SK-N-MC (cell line): ENCODE results near the gene CDH4.

Experiments used
- DNase-seq: peaks from one replicate; pipeline ENCODE4 v3.0.0-alpha.2; 2011; ENCODE audit warnings: low read depth, low spot score
- H3K27ac ChIP-seq: fragments of 200-600 bp; sonication (generic); 2 replicates; pipeline ENCODE4 v1.5.1; 2016; ENCODE audit warnings: mixed run types
- H3K36me3 ChIP-seq: fragments of 200-600 bp; sonication (generic); 2 replicates; pipeline ENCODE4 v1.6.1; 2017; ENCODE audit warnings: antibody characterized with exemption, low read length, mixed read lengths; ENCODE audit not compliant: insufficient read depth
- H3K4me3 ChIP-seq: fragments of 200-600 bp; sonication (generic); 2 replicates; pipeline ENCODE4 v1.5.1; 2016
- H3K9ac ChIP-seq: fragments of 200-600 bp; sonication (generic); 2 replicates; pipeline ENCODE4 v1.8.0; 2017; ENCODE audit warnings: mixed run types, mixed read lengths; ENCODE audit not compliant: insufficient read length
- H3K9me3 ChIP-seq: fragments of 200-600 bp; sonication (generic); 2 replicates; pipeline ENCODE4 v1.6.1; 2017; ENCODE audit warnings: low read depth, mild to moderate bottlenecking, antibody characterized with exemption, low read length, moderate library complexity, mixed read lengths
- EZH2 ChIP-seq: fragments of 200-600 bp; sonication (generic); IDR thresholded peaks from one replicate; pipeline ENCODE4 v1.6.1; 2017; ENCODE audit warnings: antibody characterized with exemption
- FOXP2 ChIP-seq: optimal IDR thresholded peaks from 2 replicates; pipeline ENCODE3; 2011; ENCODE audit warnings: mild to moderate bottlenecking, moderate library complexity; ENCODE audit not compliant: insufficient read depth; ENCODE audit errors: extremely low read length, control extremely low read depth
- POLR2AphosphoS5 ChIP-seq: IDR thresholded peaks from 2 replicates; pipeline ENCODE4 v1.6.1; 2012; ENCODE audit warnings: mild to moderate bottlenecking, low read depth, low read length, borderline replicate concordance

CDH4 gene

DNA sequence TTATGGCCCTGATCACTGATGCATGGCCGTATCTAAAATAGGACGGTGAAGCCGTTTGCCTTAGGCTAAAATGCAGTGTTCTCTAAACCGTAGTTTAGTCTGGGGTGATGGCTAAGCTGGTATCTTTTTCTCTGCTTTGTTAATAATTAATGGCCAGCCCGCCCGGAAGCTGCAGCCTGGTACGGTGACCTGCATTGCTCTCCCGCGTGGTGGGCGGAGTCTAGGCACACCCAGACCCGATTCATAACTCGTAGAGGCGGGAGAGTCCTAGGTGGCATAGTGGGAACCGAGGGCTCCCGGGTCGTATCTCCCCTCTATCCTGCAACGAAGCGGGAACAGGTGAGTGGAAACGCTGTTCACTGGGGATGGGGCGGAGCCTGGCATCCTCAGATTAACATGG is 5.5 kb downstream of the CDH4 start:
- no peak overlapping the region for H3K4me3 ChIP-seq
- H3K9ac ChIP-seq: no peak overlapping the region
- no peak for DNase-seq
- no peak overlapping the region for H3K27ac ChIP-seq
- no peak for TF ChIP-seq POLR2AphosphoS5
- no peak for TF ChIP-seq FOXP2
- TF ChIP-seq EZH2: no peak
- no peaks in the 10 kb centered on the region for H3K9me3 ChIP-seq
- peaks cover 5% of the 10 kb centered on the region; the same call in 1 of the 2 replicates for H3K36me3 ChIP-seq

DNA sequence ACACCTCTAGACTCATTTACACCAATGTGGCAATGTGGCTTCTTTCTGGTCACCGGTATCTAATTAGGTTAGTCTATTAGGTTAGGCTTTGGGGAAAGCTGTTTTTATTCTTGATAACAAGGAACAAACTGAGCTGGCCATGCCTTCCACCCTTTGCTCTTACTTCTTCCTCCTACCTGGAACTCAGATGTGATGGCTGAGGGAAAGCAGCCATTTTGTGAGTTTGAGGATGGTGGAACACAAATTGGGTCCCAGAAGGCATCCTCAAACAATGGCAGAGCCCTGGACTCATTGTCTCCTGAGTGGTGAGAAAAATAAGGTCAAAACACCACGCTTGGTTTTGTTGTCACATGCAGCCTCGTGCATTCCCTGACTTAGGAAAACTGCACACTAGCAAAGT is 7.7 kb downstream of the CDH4 start:
- no peak overlapping the region for H3K27ac ChIP-seq
- no peak for TF ChIP-seq POLR2AphosphoS5
- no peak for TF ChIP-seq EZH2
- no peak for TF ChIP-seq FOXP2
- H3K36me3 ChIP-seq: peaks cover 5% of the 10 kb centered on the region; the same call in 1 of the 2 replicates
- no peak overlapping the region for H3K4me3 ChIP-seq
- H3K9ac ChIP-seq: no peak overlapping the region
- no peak for DNase-seq
- H3K9me3 ChIP-seq: no peaks in the 10 kb centered on the region

DNA sequence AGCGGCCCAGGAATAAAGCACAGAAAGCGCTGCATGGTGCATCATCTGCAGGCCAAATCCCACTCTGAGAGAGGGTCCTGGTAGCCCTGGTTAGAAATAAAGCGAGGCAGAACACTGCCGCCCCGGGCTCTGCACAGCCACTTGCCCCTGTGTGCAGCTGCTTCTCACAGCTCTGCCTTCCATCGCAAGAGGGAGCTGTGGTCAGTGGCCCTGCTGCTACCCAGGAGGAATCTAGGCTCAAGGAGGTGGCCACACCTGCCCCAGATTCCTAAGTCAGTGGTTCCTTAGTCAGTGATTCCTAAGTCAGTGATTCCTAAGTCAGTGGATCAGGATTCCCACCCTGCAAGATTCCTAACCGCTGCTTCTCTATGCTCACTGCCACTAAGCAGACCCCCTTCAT is 8.8 kb downstream of the CDH4 start:
- no peak overlapping the region for H3K9ac ChIP-seq
- H3K27ac ChIP-seq: no peak overlapping the region
- no peak for DNase-seq
- H3K36me3 ChIP-seq: peaks cover 5% of the 10 kb centered on the region; the same call in 1 of the 2 replicates
- TF ChIP-seq POLR2AphosphoS5: no peak
- TF ChIP-seq FOXP2: no peak
- TF ChIP-seq EZH2: no peak
- no peaks in the 10 kb centered on the region for H3K9me3 ChIP-seq
- no peak overlapping the region for H3K4me3 ChIP-seq

DNA sequence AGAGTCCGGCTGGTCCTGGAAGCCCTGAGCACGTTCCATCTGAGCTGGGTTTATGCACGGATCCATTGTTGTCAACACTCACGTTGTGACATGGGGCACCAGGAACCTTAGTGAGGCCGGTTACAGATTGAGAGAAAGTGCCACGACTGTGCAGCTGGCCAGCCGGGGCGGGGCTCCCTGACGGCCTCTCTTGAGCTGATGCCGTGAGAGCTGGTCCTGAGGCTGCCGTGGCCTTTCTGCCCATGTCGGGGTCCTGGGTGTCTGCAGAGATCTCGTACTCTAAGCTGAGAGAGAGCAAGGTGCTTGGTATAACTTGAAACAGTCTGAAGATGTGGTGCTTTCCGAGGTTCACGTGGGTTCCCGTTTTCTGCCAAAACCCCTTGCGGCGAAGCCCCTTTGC is 10.0 kb downstream of the CDH4 start:
- no peak for DNase-seq
- H3K36me3 ChIP-seq: peaks cover 5% of the 10 kb centered on the region; the same call in 1 of the 2 replicates
- TF ChIP-seq FOXP2: no peak
- no peak for TF ChIP-seq EZH2
- TF ChIP-seq POLR2AphosphoS5: no peak

DNA sequence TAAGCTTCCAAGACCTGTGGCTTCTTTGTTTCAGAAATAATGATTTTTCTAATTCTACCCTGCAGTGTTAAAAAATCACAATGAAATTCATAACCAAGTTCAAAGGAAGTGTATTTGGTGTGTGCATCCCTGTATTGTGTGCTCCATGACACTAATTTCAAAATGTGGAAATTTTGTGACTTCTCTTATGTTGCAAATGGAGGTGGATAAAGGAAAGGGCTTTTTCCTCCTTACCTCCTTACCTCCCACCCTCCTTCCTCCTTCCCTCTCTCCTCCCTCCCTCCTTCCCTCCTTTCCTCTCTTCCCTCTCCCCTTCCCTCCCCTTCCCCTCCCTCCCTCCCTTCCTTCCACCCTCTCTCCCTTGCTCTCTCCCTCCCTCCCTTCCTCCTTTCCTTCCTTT is 10.5 kb downstream of the CDH4 start:
- H3K36me3 ChIP-seq: peaks cover 5% of the 10 kb centered on the region; the same call in 1 of the 2 replicates
- no peak overlapping the region for H3K4me3 ChIP-seq
- no peak for DNase-seq
- no peaks in the 10 kb centered on the region for H3K9me3 ChIP-seq
- H3K9ac ChIP-seq: no peak overlapping the region
- no peak overlapping the region for H3K27ac ChIP-seq
- TF ChIP-seq POLR2AphosphoS5 (no peak), FOXP2 (no peak), EZH2 (no peak)

More for the DNA sequence above, 10.0 kb downstream of the CDH4 start:
- no peaks in the 10 kb centered on the region for H3K9me3 ChIP-seq
- H3K9ac ChIP-seq: no peak overlapping the region
- H3K27ac ChIP-seq: no peak overlapping the region
- no peak overlapping the region for H3K4me3 ChIP-seq

DNA sequence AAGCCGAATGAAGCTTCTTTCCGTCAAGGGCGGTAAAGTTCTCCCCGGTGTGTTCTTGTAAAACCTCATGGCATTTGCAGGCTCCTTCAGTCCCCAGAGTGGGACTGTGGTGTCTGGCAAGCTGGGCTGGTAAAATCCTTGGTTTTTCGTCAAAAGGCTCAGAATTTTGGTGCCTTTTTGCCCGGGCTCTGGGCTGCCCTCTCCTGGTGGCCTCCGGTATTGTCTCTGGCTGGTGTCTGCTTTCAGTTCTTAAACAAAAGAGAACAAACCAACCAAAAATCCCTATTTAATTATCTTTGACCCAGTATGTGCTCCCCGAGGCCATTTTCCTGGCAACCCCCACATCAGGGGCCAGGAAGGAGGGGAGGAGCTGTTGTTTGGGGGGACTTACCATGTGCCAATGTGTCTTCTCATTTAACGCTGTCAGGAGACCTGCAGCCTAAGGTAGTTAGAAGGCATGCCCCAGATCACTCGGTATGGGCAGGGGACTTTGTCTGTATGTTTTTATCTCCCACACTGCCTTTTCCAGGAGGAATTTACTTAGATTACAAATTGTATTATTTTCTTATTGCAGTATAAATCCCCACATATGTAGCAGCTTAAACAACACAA is 11.1 kb downstream of the CDH4 start:
- Histone ChIP-seq H3K27ac (no peak overlapping the region), H3K4me3 (no peak overlapping the region), H3K9ac (no peak overlapping the region), H3K9me3 (no peaks in the 10 kb centered on the region), H3K36me3 (peaks cover 5% of the 10 kb centered on the region; the same call in 1 of the 2 replicates)
- TF ChIP-seq POLR2AphosphoS5 (no peak), FOXP2 (no peak), EZH2 (no peak)
- DNase-seq: no peak

DNA sequence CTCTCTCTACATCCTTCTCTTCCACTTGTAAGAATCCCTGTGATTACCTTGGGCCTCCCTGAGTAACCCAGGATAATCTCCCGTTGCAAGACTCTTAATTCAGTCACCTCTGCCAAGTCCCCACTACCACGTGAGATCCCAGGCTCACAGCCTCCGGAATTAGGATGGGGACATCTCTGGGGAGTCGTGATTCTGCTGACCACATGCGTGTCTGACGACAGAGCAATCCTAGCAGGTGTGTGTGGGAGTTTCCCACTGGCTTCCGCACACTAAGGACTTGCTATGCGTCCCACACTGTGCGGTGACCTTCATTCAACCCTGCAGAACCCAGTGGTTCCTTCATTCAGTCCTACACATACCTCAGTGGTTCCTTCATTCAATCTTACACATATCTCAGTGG is 11.9 kb downstream of the CDH4 start:
- TF ChIP-seq EZH2: no peak
- no peak overlapping the region for H3K27ac ChIP-seq
- H3K4me3 ChIP-seq: no peak overlapping the region
- no peaks in the 10 kb centered on the region; the same call in 1 of the 2 replicates for H3K36me3 ChIP-seq
- no peak overlapping the region for H3K9ac ChIP-seq
- DNase-seq: no peak
- H3K9me3 ChIP-seq: no peaks in the 10 kb centered on the region

DNA sequence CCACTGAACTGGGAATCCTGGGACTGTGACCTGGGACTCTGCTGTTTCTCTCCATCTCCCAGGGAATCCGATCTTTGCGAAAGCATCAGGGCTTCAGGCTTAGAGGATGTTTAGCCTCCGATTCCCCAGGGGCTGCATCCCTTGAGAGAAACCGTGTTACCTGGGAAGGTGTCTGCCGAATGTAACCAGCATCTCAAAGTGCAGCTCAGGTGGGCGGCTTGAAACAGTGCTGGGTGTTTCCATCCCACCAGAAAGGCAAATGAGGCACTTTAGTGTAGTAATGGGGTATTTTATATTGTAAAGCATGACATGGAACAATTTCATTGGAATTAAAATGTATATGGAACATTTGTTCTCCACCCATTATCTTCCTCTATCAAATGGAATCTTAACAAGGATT is 15.2 kb downstream of the CDH4 start:
- Histone ChIP-seq H3K9ac (no peak overlapping the region), H3K4me3 (no peak overlapping the region), H3K27ac (no peak overlapping the region), H3K36me3 (no peaks in the 10 kb centered on the region; the same call in 1 of the 2 replicates), H3K9me3 (no peaks in the 10 kb centered on the region)
- no peak for DNase-seq
- TF ChIP-seq FOXP2 (no peak), EZH2 (no peak), POLR2AphosphoS5 (no peak)

DNA sequence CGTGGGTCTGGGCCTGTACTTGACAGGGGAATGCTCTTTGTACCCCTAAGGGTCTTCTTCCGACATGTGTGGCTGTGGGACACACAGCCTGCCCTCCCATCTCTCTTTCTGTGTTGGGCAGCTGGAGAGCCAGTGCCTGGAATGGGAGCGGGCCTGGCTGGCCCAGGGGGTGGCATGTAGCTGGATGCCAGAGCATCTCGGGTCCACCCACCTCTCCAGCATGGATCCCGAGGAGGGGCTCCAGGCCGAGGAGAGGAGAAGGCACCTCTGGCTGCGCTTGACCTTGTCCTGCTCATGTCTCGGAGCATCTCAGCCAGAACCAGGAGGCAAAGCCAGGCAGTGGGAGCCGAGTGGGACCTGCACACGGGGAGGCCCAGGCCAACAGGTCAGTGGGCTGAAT is 16.0 kb downstream of the CDH4 start:
- H3K27ac ChIP-seq: no peak overlapping the region
- no peak for DNase-seq
- no peak overlapping the region for H3K9ac ChIP-seq
- TF ChIP-seq EZH2: no peak
- no peak for TF ChIP-seq FOXP2
- TF ChIP-seq POLR2AphosphoS5: no peak
- H3K36me3 ChIP-seq: no peaks in the 10 kb centered on the region; the same call in 1 of the 2 replicates
- no peak overlapping the region for H3K4me3 ChIP-seq
- no peaks in the 10 kb centered on the region for H3K9me3 ChIP-seq
